GM12878 (cell line): ENCODE data around the gene GNAI2.

Experiments
- CEBPB ChIP-seq, 2 experiments: fragments of 150-350 bp in 1 of 2; IDR thresholded peaks; 2 replicates each; pipeline ENCODE4 v1.6.1; 2012 to 2014; ENCODE audit warnings: low read depth in 2 of 2, low read length in 2 of 2, borderline replicate concordance in 1 of 2, inconsistent platforms in 1 of 2
- CTCF ChIP-seq, 3 experiments: IDR thresholded peaks in 2 of 3; conservative IDR thresholded peaks in 1 of 3; 2 replicates each; pipeline ENCODE4 v1.5.1; 2011; ENCODE audit warnings: low read depth in 3 of 3, low read length in 3 of 3, mild to moderate bottlenecking in 3 of 3, control low read depth in 2 of 3, moderate library complexity in 2 of 3, inconsistent platforms in 1 of 3, mixed read lengths in 1 of 3; ENCODE audit not compliant: control insufficient read depth in 2 of 3, insufficient read depth in 1 of 3; ENCODE audit errors: extremely low read depth in 1 of 3
- ELK1 ChIP-seq: IDR thresholded peaks from 2 replicates; pipeline ENCODE4 v1.6.1; 2012; ENCODE audit warnings: low read depth, low read length, improper control_type of control experiment
- NFYB ChIP-seq: IDR thresholded peaks from 2 replicates; pipeline ENCODE4 v1.6.1; 2011; ENCODE audit warnings: low read depth, mild to moderate bottlenecking, low read length, improper control_type of control experiment, moderate library complexity; ENCODE audit not compliant: insufficient read depth
- POLR2A ChIP-seq: IDR thresholded peaks from 2 replicates; pipeline ENCODE4 v1.6.1; 2011; ENCODE audit warnings: low read depth, mild to moderate bottlenecking, low read length
- POLR2AphosphoS5 ChIP-seq: IDR thresholded peaks from 2 replicates; pipeline ENCODE4 v1.6.1; 2011; ENCODE audit warnings: mild to moderate bottlenecking, low read length, inconsistent platforms
- RAD21 ChIP-seq: IDR thresholded peaks from 2 replicates; pipeline ENCODE4 v1.6.1; 2011; ENCODE audit warnings: mild to moderate bottlenecking, low read depth, low read length, moderate library complexity; ENCODE audit not compliant: insufficient read depth
- REST ChIP-seq: IDR thresholded peaks from 2 replicates; pipeline ENCODE4 v1.6.1; 2012; ENCODE audit warnings: mild to moderate bottlenecking, low read depth, low read length
- SMC3 ChIP-seq: IDR thresholded peaks from 2 replicates; pipeline ENCODE4 v1.6.1; 2011; ENCODE audit warnings: low read length, improper control_type of control experiment, borderline replicate concordance
- TCF12 ChIP-seq: IDR thresholded peaks from 2 replicates; pipeline ENCODE4 v1.6.1; 2011; ENCODE audit warnings: low read depth, mild to moderate bottlenecking, low read length

GRCh38 chr3:50226888-50227389 is 9.1 kb upstream of the GNAI2 start:
- TF ChIP-seq CEBPB (IDR thresholded peaks at IDR 0.05; ENCODE audit: borderline replicate concordance in 1 of 2, low read depth in 2 of 2, low read length in 2 of 2) (no peak), TCF12 (no peak), ELK1 (no peak), CTCF (IDR thresholded peaks at IDR 0.05 in 2 of 3, conservative IDR thresholded peaks at IDR 0.05 in 1 of 3; ENCODE audit: control insufficient read depth in 2 of 3, extremely low read depth in 1 of 3, insufficient read depth in 1 of 3, low read depth in 3 of 3, low read length in 3 of 3) (no peak), REST (no peak), POLR2A (no peak), SMC3 (no peak), NFYB (no peak), RAD21 (no peak), POLR2AphosphoS5 (no peak)
